Left colon (tissue), 2 donors: ENCODE data around the gene FBXL17. TPM values are rescaled to one million over a fixed set of nuclear protein-coding genes. Genes with fewer than 3 reads are reported as not detected.

Experiments
- ATAC-seq: fragments of 200-7000 bp; cut with Tn5 transposase; one replicate; pipeline ENCODE4 v1.9.1; 2020; ENCODE audit warnings: mild to moderate bottlenecking, moderate library complexity
- DNase-seq, 2 donors: peaks; one replicate each; pipeline ENCODE4 v3.0.0-alpha.2; 2020
- intact Hi-C, 2 donors: fragments of 100-400 bp; cut with DNase I in 1 of 2; cut with micrococcal nuclease in 1 of 2; formaldehyde crosslinking; loops; one replicate each; pipeline versions ENCODE4 v1.11.2 to v1.14.0; 2022; cut with DNase I, micrococcal nuclease
- total RNA-seq, 2 donors: library from RNA; stranded (reverse); fragmentation: NEBNext Ultra II Directional; extraction: Animal tissue kit (Norgen Biotek cat#: 25700); gene quantifications; one replicate each; pipeline ENCODE4 v1.2.1, GENCODE V29; 2021
- donor health status: DM: no; HTN: no; CAD: no.
- donor health status: DM: yes; HTN: yes; CAD: no.

FBXL17 gene
- total RNA-seq, 2 donors from 2014 or later: 19.5 to 30.9 TPM

- intact Hi-C loops: no loop called here
- DNase-seq: no peak
Observed at GRCh38 chr5:107868650-107869409, 513.1 kb downstream of the FBXL17 start.

GRCh38 chr5:107867266-107867665, 514.6 kb downstream of the FBXL17 start:
- no peak for DNase-seq
- ATAC-seq: no peak
- intact Hi-C loops: no loop called here

More at GRCh38 chr5:107868650-107869409, 513.1 kb downstream of the FBXL17 start:
- ATAC-seq: no peak

- intact Hi-C loops: no loop called here
- DNase-seq (no peak), ATAC-seq (no peak)
Observed at GRCh38 chr5:107864793-107865192, 517.1 kb downstream of the FBXL17 start.

- intact Hi-C loops: no loop called here
- ATAC-seq (no peak), DNase-seq (no peak)
Observed at GRCh38 chr5:107863125-107863524, 518.8 kb downstream of the FBXL17 start.

- intact Hi-C loops: no loop called here
- DNase-seq (no peak), ATAC-seq (no peak)
Observed at GRCh38 chr5:107861565-107861964, 520.3 kb downstream of the FBXL17 start.

GRCh38 chr5:107860044-107860443, 521.9 kb downstream of the FBXL17 start:
- intact Hi-C loops: no loop called here
- DNase-seq (no peak), ATAC-seq (no peak)

- intact Hi-C loops: no loop called here
- no peak for DNase-seq
- ATAC-seq: peak; percentile 56
Observed at GRCh38 chr5:107858788-107859187, 523.1 kb downstream of the FBXL17 start.

GRCh38 chr5:107858324-107858723, 523.6 kb downstream of the FBXL17 start:
- intact Hi-C loops: no loop called here
- ATAC-seq: no peak
- DNase-seq: no peak

- intact Hi-C loops: no loop called here
- peak; percentile 93 for ATAC-seq
- no peak for DNase-seq
Observed at GRCh38 chr5:107857785-107858184, 524.1 kb downstream of the FBXL17 start.

- intact Hi-C loops: no loop called here
- no peak for DNase-seq
- no peak for ATAC-seq
Observed at GRCh38 chr5:107855171-107855570, 526.7 kb downstream of the FBXL17 start.

- intact Hi-C loops: no loop called here
- no peak for ATAC-seq
Observed at GRCh38 chr5:107853696-107854095, 528.2 kb downstream of the FBXL17 start.

GRCh38 chr5:107853031-107853430, 528.9 kb downstream of the FBXL17 start:
- intact Hi-C loops: no loop called here
- DNase-seq: no peak
- no peak for ATAC-seq

More at GRCh38 chr5:107853696-107854095, 528.2 kb downstream of the FBXL17 start:
- DNase-seq: no peak

- intact Hi-C loops: no loop called here
- DNase-seq (no peak), ATAC-seq (no peak)
Observed at GRCh38 chr5:107849118-107849517, 532.8 kb downstream of the FBXL17 start.

GRCh38 chr5:107840592-107840991, 541.3 kb downstream of the FBXL17 start:
- intact Hi-C loops: no loop called here
- ATAC-seq (no peak), DNase-seq (no peak)

GRCh38 chr5:107840161-107840560, 541.7 kb downstream of the FBXL17 start:
- no peak for DNase-seq
- no peak for ATAC-seq
- intact Hi-C loops: no loop called here

GRCh38 chr5:107835096-107835495, 546.8 kb downstream of the FBXL17 start:
- DNase-seq (no peak), ATAC-seq (no peak)
- intact Hi-C loops: no loop called here

- intact Hi-C loops: no loop called here
- no peak for DNase-seq
- no peak for ATAC-seq
Observed at GRCh38 chr5:107832746-107833145, 549.2 kb downstream of the FBXL17 start.

- intact Hi-C loops: no loop called here
- no peak for DNase-seq
- peak; percentile 50 for ATAC-seq
Observed at GRCh38 chr5:107831612-107832395, 550.1 kb downstream of the FBXL17 start.

- intact Hi-C loops: no loop called here
- ATAC-seq: no peak
- DNase-seq: no peak
Observed at GRCh38 chr5:107830750-107831149, 551.1 kb downstream of the FBXL17 start.

- intact Hi-C loops: no loop called here
- DNase-seq (no peak), ATAC-seq (no peak)
Observed at GRCh38 chr5:107826311-107827000, 555.4 kb downstream of the FBXL17 start.
